Gastrocnemius medialis (tissue), 4 donors: ENCODE measurements around the gene CORIN. TPM values are rescaled to one million over a fixed set of nuclear protein-coding genes. Genes with fewer than 3 reads are reported as not detected.
"Not testable (repeated sequence)": the region's sequence is repeated elsewhere in the genome, so short reads cannot be mapped to it uniquely, and the experiment has no call there.

ENCODE experiments used
- ATAC-seq, 2 donors: fragments of 150-250 bp; one replicate each; pipeline ENCODE4 v1.9.1; 2016
- DNase-seq, 2 donors: peaks; one replicate each; pipeline ENCODE4 v3.0.0-alpha.2; 2019
- H3K27ac ChIP-seq, 4 donors: fragments of 200-600 bp; sonication (generic); 1 replicate in 1 of 4; 2 replicates in 3 of 4; pipeline ENCODE4 v1.5.1; 2016 to 2018; ENCODE audit warnings: mild to moderate bottlenecking in 2 of 4, moderate library complexity in 1 of 4
- H3K27me3 ChIP-seq, 3 donors: fragments of 200-600 bp; sonication (generic) in 2 of 3; 1 replicate in 1 of 3; 2 replicates in 2 of 3; pipeline versions ENCODE4 v1.5.1 to v1.6.0; 2016 to 2019; ENCODE audit warnings: mild to moderate bottlenecking in 1 of 3, moderate library complexity in 1 of 3
- H3K36me3 ChIP-seq, 2 donors: fragments of 200-600 bp; sonication (generic) in 1 of 2; one replicate each; pipeline ENCODE4 v1.5.1; 2017 to 2018
- H3K4me1 ChIP-seq, 2 donors: fragments of 200-600 bp; sonication (generic) in 1 of 2; one replicate each; pipeline ENCODE4 v1.5.1; 2016 to 2017; ENCODE audit warnings: mild to moderate bottlenecking in 2 of 2
- H3K4me3 ChIP-seq, 4 donors: fragments of 200-600 bp; sonication (generic) in 3 of 4; 1 replicate in 1 of 4; 2 replicates in 3 of 4; pipeline ENCODE4 v1.5.1; 2016 to 2019; ENCODE audit warnings: mild to moderate bottlenecking in 2 of 4
- H3K9me3 ChIP-seq, 3 donors: fragments of 200-600 bp; sonication (generic) in 2 of 3; 1 replicate in 1 of 3; 2 replicates in 2 of 3; pipeline ENCODE4 v1.5.1; 2016 to 2019
- CTCF ChIP-seq, 5 experiments: fragments of 450-650 bp in 3 of 5; fragments of 200-600 bp in 2 of 5; sonication (generic) in 2 of 5; IDR thresholded peaks in 4 of 5; conservative IDR thresholded peaks in 1 of 5; 1 replicate in 4 of 5; 2 replicates in 1 of 5; pipeline ENCODE4 v1.5.1; 2016 to 2019; ENCODE audit warnings: antibody characterized with exemption in 5 of 5, mild to moderate bottlenecking in 3 of 5, moderate library complexity in 3 of 5
- POLR2A ChIP-seq, 2 donors: fragments of 450-650 bp; IDR thresholded peaks; one replicate each; pipeline ENCODE4 v1.6.1; 2017; ENCODE audit warnings: antibody characterized with exemption in 2 of 2, mild to moderate bottlenecking in 2 of 2, moderate library complexity in 2 of 2
- in situ Hi-C, 4 donors: fragments of 200-750 bp; cut with MboI; loops; one replicate each; pipeline versions ENCODE4 v1.15.0 to v1.8.0; 2017; ENCODE audit warnings: low sequenced_read_pairs in 4 of 4
- intact Hi-C: fragments of 100-400 bp; cut with DNase I; formaldehyde crosslinking; loops from one replicate; pipeline ENCODE4 v1.15.1; 2023; ENCODE audit warnings: low total_unique reads
- total RNA-seq, 4 donors: library from RNA; depleted of rRNA; stranded (reverse); fragments of >200 nt; gene quantifications; one replicate each; pipeline versions ENCODE4 v1.1.0 to v1.2.3, GENCODE V29; 2016

The CORIN gene
- total RNA-seq, 4 donors from 2014 or later, result 0.49 to 0.70 TPM; not detected in 2

- Histone ChIP-seq H3K27ac (no peak overlapping the region), H3K9me3 (no peaks in the 10 kb centered on the region), H3K27me3 (no peaks in the 10 kb centered on the region), H3K36me3 (no peaks in the 10 kb centered on the region), H3K4me1 (no peaks in the 10 kb centered on the region), H3K4me3 (no peak overlapping the region)
- no peak for TF ChIP-seq CTCF (IDR thresholded peaks at IDR 0.05 in 4 of 5, conservative IDR thresholded peaks at IDR 0.05 in 1 of 5)
- no peak for TF ChIP-seq POLR2A (IDR thresholded peaks at IDR 0.05)
- in situ Hi-C loops, result no loop called here
- intact Hi-C loops, result no loop called here
- DNase-seq, result no peak
- no peak for ATAC-seq
Observed at GRCh38 chr4:47785153-47785552, 52.7 kb downstream of the CORIN start.

- in situ Hi-C loops, result no loop called here
- H3K9me3 ChIP-seq, result no peaks in the 10 kb centered on the region
- no peak overlapping the region for H3K4me3 ChIP-seq
- DNase-seq (no peak), ATAC-seq (no peak)
- no peaks in the 10 kb centered on the region for H3K4me1 ChIP-seq
- no peaks in the 10 kb centered on the region for H3K36me3 ChIP-seq
- no peak overlapping the region for H3K27ac ChIP-seq
- TF ChIP-seq CTCF (IDR thresholded peaks at IDR 0.05 in 4 of 5, conservative IDR thresholded peaks at IDR 0.05 in 1 of 5) (no peak), POLR2A (IDR thresholded peaks at IDR 0.05) (no peak)
- H3K27me3 ChIP-seq, result no peaks in the 10 kb centered on the region
- intact Hi-C loops, result no loop called here
Observed at GRCh38 chr4:47784222-47784621, 53.6 kb downstream of the CORIN start.

- no peak for DNase-seq
- H3K27me3 ChIP-seq, result no peaks in the 10 kb centered on the region
- no peak overlapping the region for H3K27ac ChIP-seq
- no peaks in the 10 kb centered on the region for H3K36me3 ChIP-seq
- no peak for ATAC-seq
- no peak for TF ChIP-seq CTCF (IDR thresholded peaks at IDR 0.05 in 4 of 5, conservative IDR thresholded peaks at IDR 0.05 in 1 of 5)
- TF ChIP-seq POLR2A (IDR thresholded peaks at IDR 0.05), result no peak
- H3K4me1 ChIP-seq, result no peaks in the 10 kb centered on the region
- H3K4me3 ChIP-seq, result no peak overlapping the region
- in situ Hi-C loops (no loop called here), intact Hi-C loops (no loop called here)
- H3K9me3 ChIP-seq, result no peaks in the 10 kb centered on the region
Observed at GRCh38 chr4:47776353-47776752, 61.5 kb downstream of the CORIN start.

- Histone ChIP-seq H3K36me3 (no peaks in the 10 kb centered on the region), H3K9me3 (no peaks in the 10 kb centered on the region), H3K4me1 (no peaks in the 10 kb centered on the region), H3K27me3 (no peaks in the 10 kb centered on the region), H3K27ac (no peak overlapping the region), H3K4me3 (no peak overlapping the region)
- in situ Hi-C loops, result no loop called here
- TF ChIP-seq POLR2A (IDR thresholded peaks at IDR 0.05) (no peak), CTCF (IDR thresholded peaks at IDR 0.05 in 4 of 5, conservative IDR thresholded peaks at IDR 0.05 in 1 of 5) (no peak)
- intact Hi-C loops, result no loop called here
- no peak for ATAC-seq
- no peak for DNase-seq
Observed at GRCh38 chr4:47774079-47774478, 63.8 kb downstream of the CORIN start.

- in situ Hi-C loops (no loop called here), intact Hi-C loops (no loop called here)
- Histone ChIP-seq H3K9me3 (no peaks in the 10 kb centered on the region), H3K27ac (no peak overlapping the region), H3K36me3 (no peaks in the 10 kb centered on the region), H3K4me3 (no peak overlapping the region), H3K27me3 (no peaks in the 10 kb centered on the region), H3K4me1 (no peaks in the 10 kb centered on the region)
- no peak for TF ChIP-seq POLR2A (IDR thresholded peaks at IDR 0.05)
- TF ChIP-seq CTCF (IDR thresholded peaks at IDR 0.05 in 4 of 5, conservative IDR thresholded peaks at IDR 0.05 in 1 of 5), result no peak
- no peak for DNase-seq
- no peak for ATAC-seq
Observed at GRCh38 chr4:47771020-47771419, 66.8 kb downstream of the CORIN start.

- H3K36me3 ChIP-seq, H3K9me3 ChIP-seq, ATAC-seq, in situ Hi-C loops, H3K4me1 ChIP-seq, H3K27ac ChIP-seq, H3K4me3 ChIP-seq, DNase-seq, intact Hi-C loops, H3K27me3 ChIP-seq: not testable (repeated sequence)
Observed at GRCh38 chr4:47767956-47768355, 69.9 kb downstream of the CORIN start.
